Neural progenitor cell (in vitro differentiated cells): ENCODE measurements around the gene ERGIC1. TPM values are rescaled to one million over a fixed set of nuclear protein-coding genes. Genes with fewer than 3 reads are reported as not detected.

Experiments used
- DNase-seq: peaks from one replicate; pipeline ENCODE4 v3.0.0-alpha.2; 2016; ENCODE audit warnings: low spot score
- H2AFZ ChIP-seq: fragments of 200-600 bp; sonication (generic); replicated peaks from 2 replicates; pipeline ENCODE4 v1.6.1; 2016; ENCODE audit warnings: antibody characterized with exemption
- H3F3A ChIP-seq: fragments of 200-600 bp; sonication (generic); 2 replicates; pipeline ENCODE4 v1.6.1; 2016; ENCODE audit warnings: antibody characterized with exemption, low read depth
- H3K27ac ChIP-seq: fragments of 200-600 bp; sonication (generic); 2 replicates; pipeline ENCODE4 v1.5.1; 2016; ENCODE audit warnings: mild to moderate bottlenecking
- H3K27me3 ChIP-seq: fragments of 200-600 bp; sonication (generic); 2 replicates; pipeline ENCODE4 v1.6.1; 2016; ENCODE audit warnings: mild to moderate bottlenecking, moderate library complexity
- H3K36me3 ChIP-seq: fragments of 200-600 bp; sonication (generic); 2 replicates; pipeline ENCODE4 v1.5.1; 2016
- H3K4me1 ChIP-seq: fragments of 200-600 bp; sonication (generic); 2 replicates; pipeline ENCODE4 v1.6.1; 2016; ENCODE audit warnings: mixed run types
- H3K4me2 ChIP-seq: fragments of 200-600 bp; sonication (generic); 2 replicates; pipeline ENCODE4 v1.6.1; 2016
- H3K4me3 ChIP-seq: fragments of 200-600 bp; sonication (generic); 2 replicates; pipeline ENCODE4 v1.5.1; 2016
- H3K79me2 ChIP-seq: fragments of 200-600 bp; sonication (generic); 2 replicates; pipeline ENCODE4 v1.6.1; 2016; ENCODE audit warnings: low read depth
- H3K9ac ChIP-seq: fragments of 200-600 bp; sonication (generic); 2 replicates; pipeline ENCODE4 v1.6.1; 2016
- H3K9me3 ChIP-seq: fragments of 200-600 bp; sonication (generic); 2 replicates; pipeline ENCODE4 v1.5.1; 2016; ENCODE audit warnings: low read depth
- H4K20me1 ChIP-seq: fragments of 200-600 bp; sonication (generic); 2 replicates; pipeline ENCODE4 v1.6.1; 2016; ENCODE audit warnings: low read depth
- H3K27ac Mint-ChIP-seq: 3 replicates; pipeline ENCODE4 v1.8.0; 2021; ENCODE audit warnings: mixed read lengths
- H3K27me3 Mint-ChIP-seq: 2 replicates; pipeline ENCODE4 v1.8.0; 2022; ENCODE audit warnings: low read depth, mild to moderate bottlenecking, inconsistent platforms, moderate library complexity, mixed read lengths; ENCODE audit not compliant: insufficient read depth
- H3K36me3 Mint-ChIP-seq: 3 replicates; pipeline ENCODE4 v1.8.0; 2021; ENCODE audit warnings: mixed read lengths
- H3K4me1 Mint-ChIP-seq: 3 replicates; pipeline ENCODE4 v1.8.0; 2021; ENCODE audit warnings: mixed read lengths
- H3K4me3 Mint-ChIP-seq: 3 replicates; pipeline ENCODE4 v1.8.0; 2021; ENCODE audit warnings: mild to moderate bottlenecking, moderate library complexity, mixed read lengths
- H3K9me3 Mint-ChIP-seq: 3 replicates; pipeline ENCODE4 v1.8.0; 2020; ENCODE audit warnings: mixed read lengths
- CTCF ChIP-seq: fragments of 200-600 bp; sonication (generic); IDR thresholded peaks from 2 replicates; pipeline ENCODE4 v1.5.1; 2017; ENCODE audit warnings: antibody characterized with exemption, mild to moderate bottlenecking
- EZH2 ChIP-seq: fragments of 200-600 bp; sonication (generic); IDR thresholded peaks from 2 replicates; pipeline ENCODE4 v1.6.1; 2017; ENCODE audit warnings: antibody characterized with exemption, mild to moderate bottlenecking, moderate library complexity
- EZH2phosphoT487 ChIP-seq: fragments of 200-600 bp; sonication (generic); IDR thresholded peaks from 2 replicates; pipeline ENCODE4 v1.6.1; 2017; ENCODE audit warnings: antibody characterized with exemption
- total RNA-seq: library from RNA; depleted of rRNA; stranded (reverse); fragments of >200 nt; gene quantifications from 2 replicates; pipeline ENCODE4 v1.2.3, GENCODE V29; 2015; ENCODE audit warnings: low replicate concordance

ERGIC1 gene
- total RNA-seq, 1 donor from 2014 or later = 28.7 TPM

- DNase-seq = no peak
- peaks cover 17% of the 10 kb centered on the region for H3K4me1 Mint-ChIP-seq
- Histone ChIP-seq H3K36me3 (no peaks in the 10 kb centered on the region), H4K20me1 (no peaks in the 10 kb centered on the region), H3K4me3 (no peak overlapping the region), H3K27ac (no peak overlapping the region), H3K9me3 (no peaks in the 10 kb centered on the region), H3K27me3 (no peaks in the 10 kb centered on the region), H2AFZ (no peak overlapping the region), H3K9ac (no peak overlapping the region), H3K79me2 (no peaks in the 10 kb centered on the region), H3K4me1 (peaks cover 8% of the 10 kb centered on the region), H3F3A (no peaks in the 10 kb centered on the region), H3K4me2 (no peak overlapping the region)
- no peaks in the 10 kb centered on the region for H3K36me3 Mint-ChIP-seq
- H3K27me3 Mint-ChIP-seq = peaks cover 8% of the 10 kb centered on the region
- TF ChIP-seq EZH2 (no peak), CTCF (no peak), EZH2phosphoT487 (no peak)
- H3K9me3 Mint-ChIP-seq = no peaks in the 10 kb centered on the region
- H3K27ac Mint-ChIP-seq = peak overlapping the region; percentile 60
- no peak overlapping the region for H3K4me3 Mint-ChIP-seq
Observed at GRCh38 chr5:172791286-172791685, 42.8 kb upstream of the ERGIC1 start.

- no peak overlapping the region for H3K4me3 Mint-ChIP-seq
- Histone ChIP-seq H3K79me2 (no peaks in the 10 kb centered on the region), H3K4me3 (no peak overlapping the region), H3K4me2 (no peak overlapping the region), H3K27me3 (no peaks in the 10 kb centered on the region), H3K9me3 (no peaks in the 10 kb centered on the region), H4K20me1 (no peaks in the 10 kb centered on the region), H3K9ac (no peak overlapping the region), H3K36me3 (no peaks in the 10 kb centered on the region), H3K4me1 (peaks cover 8% of the 10 kb centered on the region), H2AFZ (no peak overlapping the region), H3F3A (no peaks in the 10 kb centered on the region), H3K27ac (no peak overlapping the region)
- no peak for DNase-seq
- H3K4me1 Mint-ChIP-seq = peaks cover 17% of the 10 kb centered on the region
- no peaks in the 10 kb centered on the region for H3K9me3 Mint-ChIP-seq
- H3K36me3 Mint-ChIP-seq = no peaks in the 10 kb centered on the region
- TF ChIP-seq CTCF = no peak
- TF ChIP-seq EZH2phosphoT487 = no peak
- TF ChIP-seq EZH2 = no peak
- H3K27me3 Mint-ChIP-seq = peaks cover 8% of the 10 kb centered on the region
- no peak overlapping the region for H3K27ac Mint-ChIP-seq
Observed at GRCh38 chr5:172791726-172792445, 42.2 kb upstream of the ERGIC1 start.

GRCh38 chr5:172792701-172793570, 41.1 kb upstream of the ERGIC1 start:
- Histone ChIP-seq H3F3A (no peaks in the 10 kb centered on the region), H3K4me1 (peaks cover 8% of the 10 kb centered on the region), H3K4me2 (no peak overlapping the region), H3K27ac (no peak overlapping the region), H3K36me3 (no peaks in the 10 kb centered on the region), H3K4me3 (no peak overlapping the region), H4K20me1 (no peaks in the 10 kb centered on the region), H3K9me3 (no peaks in the 10 kb centered on the region), H3K9ac (no peak overlapping the region), H3K27me3 (no peaks in the 10 kb centered on the region), H3K79me2 (no peaks in the 10 kb centered on the region), H2AFZ (no peak overlapping the region)
- Mint-ChIP-seq H3K27me3 (peaks cover 7% of the 10 kb centered on the region), H3K27ac (no peak overlapping the region), H3K4me1 (peaks cover 14% of the 10 kb centered on the region), H3K4me3 (no peak overlapping the region), H3K9me3 (no peaks in the 10 kb centered on the region), H3K36me3 (no peaks in the 10 kb centered on the region)
- no peak for DNase-seq
- TF ChIP-seq EZH2phosphoT487 = no peak
- TF ChIP-seq CTCF = no peak
